HG03159 (cell line): ENCODE measurements around the gene NEK6.

ENCODE experiments used
- ATAC-seq: cut with Tn5 transposase; IDR thresholded peaks from one replicate; pipeline ENCODE4 v1.9.1; 2021; ENCODE audit warnings: mild to moderate bottlenecking, moderate library complexity; ENCODE audit not compliant: unreplicated experiment

Gene NEK6

DNA sequence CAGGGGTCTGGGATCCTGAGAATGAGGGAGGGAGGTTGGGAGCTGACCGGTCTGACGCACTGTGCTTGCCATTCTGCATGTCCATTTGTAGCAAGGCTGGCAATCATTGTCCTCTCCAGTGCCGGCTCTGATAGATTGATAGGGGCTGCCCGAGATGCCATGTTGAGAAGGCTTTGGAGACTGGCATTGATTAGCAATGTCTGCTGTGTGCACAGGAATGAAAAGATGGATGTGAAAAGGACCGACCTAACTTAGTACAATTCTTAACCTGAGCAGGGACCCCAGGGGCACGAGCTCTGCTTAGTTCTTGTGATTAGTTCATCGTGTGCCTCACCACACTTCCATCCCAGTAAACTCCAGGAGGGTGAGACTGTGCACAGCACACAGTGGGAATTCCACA, 17.0 kb downstream of the NEK6 start:
- ATAC-seq, result no peak

DNA sequence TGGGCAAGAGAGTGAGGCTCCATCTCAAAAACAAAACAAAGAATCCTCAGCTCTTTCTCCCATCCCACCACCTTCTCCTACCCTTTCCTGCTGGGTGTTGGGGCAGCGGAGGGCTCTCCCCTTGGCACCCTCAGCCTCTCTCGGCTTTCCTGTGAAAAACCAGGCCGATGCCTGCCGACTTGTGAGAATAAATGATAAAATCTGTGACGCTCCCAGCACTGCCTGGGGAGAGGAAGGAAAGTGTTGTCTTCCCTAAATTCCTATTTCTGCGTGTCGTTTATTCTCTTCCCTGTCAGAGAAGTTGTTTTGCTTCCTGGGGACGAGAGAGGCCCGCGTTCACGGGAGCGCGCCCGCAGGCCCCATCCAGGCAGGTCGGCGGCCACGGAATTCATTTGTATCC, 19.7 kb downstream of the NEK6 start:
- no peak for ATAC-seq

DNA sequence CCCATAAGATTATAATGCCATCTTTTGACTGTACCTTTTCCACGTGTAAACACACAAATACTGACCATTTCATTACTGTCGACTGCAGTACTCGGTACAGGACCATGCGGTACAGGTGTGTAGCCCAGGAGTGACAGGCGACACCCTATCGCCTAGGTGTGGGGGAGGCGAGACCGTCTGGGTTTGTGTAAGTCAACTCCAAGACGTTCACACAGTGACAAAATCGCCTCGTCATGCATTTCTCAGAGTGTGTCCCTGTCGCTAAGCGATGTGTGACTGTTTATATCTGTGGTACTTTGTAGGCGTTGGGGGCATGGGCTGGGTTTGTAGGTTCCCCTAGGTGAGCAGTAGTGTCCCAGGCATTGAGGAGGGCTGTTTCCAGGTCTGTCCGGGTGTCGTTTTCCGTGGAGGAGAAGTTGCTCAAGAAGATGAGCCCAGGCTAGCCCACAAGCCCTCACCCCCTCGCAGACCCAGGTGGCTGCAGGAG, 20.3 kb downstream of the NEK6 start:
- no peak for ATAC-seq

GRCh38 chr9:124279531-124280175, 21.9 kb downstream of the NEK6 start:
- ATAC-seq, result no peak

DNA sequence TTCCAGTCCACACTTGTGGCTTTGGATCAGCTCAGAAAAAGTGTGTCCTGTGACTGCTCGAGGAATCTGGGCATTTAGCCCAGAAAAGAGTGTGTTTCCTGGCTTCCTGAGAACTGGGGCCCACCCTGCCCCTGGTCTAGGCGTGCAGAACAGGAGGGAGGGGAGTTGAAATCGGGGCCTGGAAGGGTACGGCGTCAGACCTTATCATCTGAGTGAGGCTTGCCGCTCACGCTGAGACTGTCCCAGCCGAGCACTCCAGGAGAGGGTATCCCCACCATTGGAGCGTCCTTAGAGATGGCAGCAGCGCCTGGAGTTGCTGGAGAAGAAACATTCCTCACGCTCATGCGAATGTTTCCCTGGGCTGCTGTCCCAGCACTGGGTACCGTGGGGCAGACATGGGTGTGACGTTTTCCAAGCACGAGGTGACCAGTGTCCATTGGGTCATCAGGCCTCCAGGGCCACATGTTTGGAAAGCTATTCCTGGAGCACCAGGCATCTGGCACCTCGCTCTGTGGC, 22.5 kb downstream of the NEK6 start:
- no peak for ATAC-seq

DNA sequence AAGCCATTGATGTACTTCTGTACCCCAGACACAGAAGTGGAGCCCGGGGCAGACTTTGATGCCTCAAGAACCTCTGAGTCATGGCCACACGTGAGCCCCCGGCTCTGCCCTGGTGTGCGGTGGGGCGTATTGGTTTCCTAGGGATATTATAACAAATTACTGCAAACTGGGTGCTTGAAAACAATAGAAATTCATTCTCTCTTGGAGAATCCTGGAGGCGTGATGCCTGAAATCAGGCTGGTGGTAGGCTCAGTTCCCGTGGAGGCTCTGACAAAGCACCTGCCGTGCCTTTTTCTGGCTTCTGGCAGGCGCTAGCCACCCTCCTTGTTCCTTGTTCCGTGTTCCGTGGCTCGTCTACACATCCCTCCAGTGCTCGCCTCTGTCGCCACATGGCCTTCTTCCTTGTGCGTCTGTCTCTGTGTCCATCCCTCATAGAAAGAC, 24.2 kb downstream of the NEK6 start:
- no peak for ATAC-seq

GRCh38 chr9:124282442-124283227, 24.9 kb downstream of the NEK6 start:
- ATAC-seq, result no peak

DNA sequence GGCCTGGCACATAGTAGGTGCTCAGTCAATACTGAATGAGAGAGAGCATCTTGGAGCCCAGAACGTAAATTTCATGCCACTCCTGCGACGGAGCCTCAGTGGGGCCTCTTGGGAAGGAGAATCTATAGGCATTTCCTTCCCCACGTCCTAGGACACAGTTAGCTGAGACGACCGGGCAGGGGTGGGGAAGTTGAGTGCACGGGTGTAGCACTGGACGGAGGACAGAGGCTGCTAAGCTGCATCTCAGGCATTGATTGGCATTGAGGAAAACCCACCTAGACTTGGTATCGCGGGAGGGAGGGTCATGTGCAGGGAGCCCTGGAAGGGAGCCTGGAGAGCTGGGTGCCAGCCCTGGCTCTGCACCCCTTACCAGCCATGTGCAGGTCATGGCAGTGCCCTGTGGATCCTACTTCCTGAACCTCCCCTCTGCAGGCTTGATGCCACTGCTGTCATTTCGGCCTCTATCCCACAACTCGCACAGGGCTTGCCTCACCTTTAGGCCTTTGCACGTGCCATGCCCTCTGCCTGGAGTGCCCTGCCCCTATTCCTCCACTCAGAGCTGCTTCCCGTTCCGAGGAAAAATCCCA, 25.6 kb downstream of the NEK6 start:
- ATAC-seq, result no peak

DNA sequence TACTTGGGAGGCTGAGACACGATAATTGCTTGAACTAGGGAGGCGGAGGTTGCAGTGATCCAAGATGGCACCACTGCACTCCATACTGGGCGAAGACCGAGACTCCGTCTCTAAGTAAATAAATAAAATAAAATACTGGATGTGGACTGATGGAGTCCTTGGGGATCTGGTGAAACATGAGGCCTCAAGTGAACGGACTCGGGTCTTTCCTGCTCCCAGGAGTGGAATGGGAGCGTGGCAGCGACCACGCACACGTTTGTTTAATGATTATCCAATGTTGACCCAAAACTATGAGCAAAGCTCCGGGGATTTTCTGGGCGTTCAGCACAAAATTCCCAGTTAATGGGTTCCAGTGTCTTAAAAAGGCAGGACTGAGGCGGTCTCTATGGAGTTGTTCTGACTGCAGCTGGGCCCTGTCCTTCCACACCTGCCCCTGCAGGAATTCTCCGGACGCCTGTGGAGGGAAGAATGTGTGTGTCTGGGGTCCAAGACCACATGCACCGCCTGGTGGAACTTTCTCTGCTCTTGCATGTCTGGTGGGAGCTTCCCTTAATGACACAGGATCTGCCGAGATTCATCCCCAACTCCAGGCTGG, 26.6 kb downstream of the NEK6 start:
- ATAC-seq, result no peak

DNA sequence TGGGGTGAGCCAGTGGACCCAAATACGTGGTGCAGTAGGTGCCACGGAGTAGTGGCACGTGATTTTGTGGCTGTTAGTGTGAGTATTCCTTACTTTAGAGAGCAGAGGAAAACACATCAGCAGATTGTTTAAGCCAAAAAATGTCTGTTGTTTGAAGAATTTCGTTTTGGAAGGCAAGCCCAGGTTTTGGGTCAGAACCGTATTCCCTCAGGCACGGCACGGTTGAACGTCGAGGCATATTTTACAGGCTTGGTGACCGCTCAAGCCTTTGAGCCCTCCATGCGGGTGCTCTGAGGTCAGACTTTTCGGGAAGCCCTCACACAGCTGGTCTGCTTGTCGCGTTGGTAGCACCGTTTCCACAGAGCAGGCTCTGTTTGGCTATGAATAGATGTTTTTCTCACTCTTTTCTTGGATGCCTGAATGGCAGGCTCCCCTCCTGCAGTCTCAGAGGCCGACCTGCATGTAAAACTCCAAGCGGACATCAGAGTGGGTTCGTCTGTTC, 27.2 kb downstream of the NEK6 start:
- no peak for ATAC-seq

- ATAC-seq, result no peak
These were observed 27.7 kb downstream of the NEK6 start for GRCh38 chr9:124285490-124285889.

DNA sequence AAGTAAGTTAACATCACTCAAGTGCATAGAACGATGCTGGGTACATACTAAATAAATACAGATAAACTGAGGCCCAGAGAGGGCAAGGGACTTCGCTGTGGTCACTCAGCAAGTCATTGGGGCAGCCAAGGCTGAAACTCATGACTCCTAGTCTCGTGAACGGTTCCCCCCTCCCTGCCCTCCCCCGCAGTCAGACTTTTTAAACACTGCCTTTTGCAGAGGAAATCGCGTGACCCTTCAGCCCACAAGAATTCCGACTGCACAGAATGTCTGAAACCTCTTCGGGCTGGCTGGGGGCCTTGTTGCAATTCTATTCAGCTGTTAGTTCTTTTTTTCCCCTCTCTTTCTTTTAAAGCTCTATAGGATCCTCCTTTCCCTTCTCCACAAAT, 28.1 kb downstream of the NEK6 start:
- peak; percentile 34 for ATAC-seq

GRCh38 chr9:124286292-124286931, 28.7 kb downstream of the NEK6 start:
- ATAC-seq, result peak; percentile 37

GRCh38 chr9:124290053-124290591, 32.4 kb downstream of the NEK6 start:
- ATAC-seq, result no peak

GRCh38 chr9:124290743-124291554, 33.2 kb downstream of the NEK6 start:
- ATAC-seq, result no peak

- ATAC-seq, result peak; percentile 48
These were observed 34.1 kb downstream of the NEK6 start for GRCh38 chr9:124291801-124292396.

DNA sequence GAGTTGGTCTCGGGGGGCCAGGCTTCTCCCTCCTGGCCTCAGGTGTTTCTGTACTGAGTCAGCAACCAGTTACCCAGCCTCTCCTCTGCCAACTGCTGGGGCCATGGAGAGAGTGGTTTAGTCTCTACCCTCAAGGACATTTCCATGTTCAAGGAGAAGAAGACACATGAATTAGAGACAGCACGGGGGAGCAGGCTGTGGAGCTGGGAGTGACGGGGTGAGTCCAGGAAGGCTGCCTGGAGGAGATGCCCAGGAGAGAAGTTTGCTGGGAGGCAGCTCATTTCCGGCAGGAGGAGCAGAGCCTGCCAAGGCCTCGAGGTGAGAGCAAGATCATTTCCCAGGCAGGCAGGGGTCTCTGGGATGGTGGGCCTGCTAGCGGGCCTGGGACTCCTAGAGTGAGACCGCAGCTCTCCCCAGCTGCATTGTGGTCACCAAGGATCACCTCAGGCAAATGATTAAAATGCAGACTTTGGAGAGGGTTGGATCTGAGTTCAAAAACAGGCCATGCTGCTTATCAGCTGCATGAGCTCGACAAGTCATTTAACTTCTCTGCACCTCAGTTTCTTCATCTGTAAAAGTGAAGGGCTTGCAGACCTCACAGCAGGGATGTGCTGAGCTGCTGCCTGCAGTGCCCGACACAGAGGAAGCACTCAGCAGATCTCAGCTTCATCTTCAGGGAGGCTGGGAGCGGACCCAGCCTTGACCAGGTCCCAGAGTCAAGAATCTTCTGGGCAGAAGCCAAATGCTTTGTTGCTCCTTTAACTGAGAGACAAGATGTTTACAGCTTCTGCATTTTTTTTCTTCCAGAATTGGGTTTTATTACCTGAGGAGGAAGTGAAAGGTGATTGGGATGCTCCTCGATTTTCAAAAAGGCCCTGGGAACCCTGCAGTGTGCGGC, 35.2 kb downstream of the NEK6 start:
- ATAC-seq, result no peak
